GM21786 (cell line): ENCODE results near the gene HTT.
"Not testable (repeated sequence)": the region's sequence is repeated elsewhere in the genome, so short reads cannot be mapped to it uniquely, and the experiment has no call there.

Experiments used
- ATAC-seq: cut with Tn5 transposase; IDR thresholded peaks from one replicate; pipeline ENCODE4 v1.9.1; 2021; ENCODE audit not compliant: unreplicated experiment

HTT gene

DNA sequence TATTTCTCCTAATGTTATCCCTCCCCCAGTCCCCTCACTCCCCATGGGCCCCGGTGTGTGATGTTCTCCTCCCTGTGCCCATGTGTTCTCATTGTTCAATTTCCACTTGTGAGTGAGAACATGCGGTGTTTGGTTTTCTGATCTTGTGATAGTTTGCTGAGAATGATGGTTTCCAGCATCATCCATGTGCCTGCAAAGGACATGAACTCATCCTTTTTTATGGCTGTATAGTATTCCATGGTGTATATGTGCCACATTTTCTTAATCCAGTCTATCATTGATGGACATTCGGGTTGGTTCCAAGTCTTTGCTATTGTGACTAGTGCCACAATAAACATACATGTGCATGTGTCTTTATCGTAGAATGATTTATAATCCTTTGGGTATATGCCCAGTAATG, 86.6 kb downstream of the HTT start:
- not testable (repeated sequence) for ATAC-seq

DNA sequence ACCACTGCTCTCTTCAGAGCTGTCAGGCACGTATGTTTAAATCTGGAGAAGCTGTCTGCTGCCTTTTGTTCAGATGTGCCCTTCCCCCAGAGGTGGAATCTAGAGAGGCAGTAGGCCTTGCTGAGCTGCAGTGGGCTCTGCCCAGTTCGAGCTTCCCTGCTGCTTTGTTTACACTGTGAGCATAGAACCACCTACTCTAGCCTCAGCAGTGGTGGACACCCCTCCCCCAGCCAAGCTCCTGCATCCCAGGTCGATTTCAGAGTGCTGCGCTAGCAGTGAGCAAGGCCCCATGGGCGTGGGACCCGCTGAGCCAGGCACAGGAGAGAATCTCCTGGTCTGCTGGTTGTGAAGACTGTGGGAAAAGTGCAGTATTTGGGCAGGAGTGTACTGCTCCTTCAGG, 92.0 kb downstream of the HTT start:
- not testable (repeated sequence) for ATAC-seq

DNA sequence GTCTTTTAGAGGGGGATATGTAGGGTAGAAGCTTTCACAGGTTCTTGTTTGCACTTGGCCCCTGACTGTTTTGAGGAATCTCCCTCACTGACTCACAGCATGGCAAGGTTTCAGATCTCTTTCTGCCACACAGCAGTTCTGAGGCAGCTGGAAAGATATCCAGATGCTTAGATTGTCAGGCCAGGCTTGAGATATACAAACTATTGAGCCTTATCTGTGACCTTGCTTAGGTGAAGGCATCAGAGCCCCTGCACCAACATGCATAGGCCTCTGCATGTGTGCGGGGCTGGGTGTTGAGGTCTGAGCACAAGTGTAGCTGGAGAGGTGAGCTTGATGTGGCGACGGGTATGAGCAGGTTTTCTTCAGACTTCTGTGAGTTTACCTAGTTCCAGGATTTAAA, 93.5 kb downstream of the HTT start:
- ATAC-seq: no peak

DNA sequence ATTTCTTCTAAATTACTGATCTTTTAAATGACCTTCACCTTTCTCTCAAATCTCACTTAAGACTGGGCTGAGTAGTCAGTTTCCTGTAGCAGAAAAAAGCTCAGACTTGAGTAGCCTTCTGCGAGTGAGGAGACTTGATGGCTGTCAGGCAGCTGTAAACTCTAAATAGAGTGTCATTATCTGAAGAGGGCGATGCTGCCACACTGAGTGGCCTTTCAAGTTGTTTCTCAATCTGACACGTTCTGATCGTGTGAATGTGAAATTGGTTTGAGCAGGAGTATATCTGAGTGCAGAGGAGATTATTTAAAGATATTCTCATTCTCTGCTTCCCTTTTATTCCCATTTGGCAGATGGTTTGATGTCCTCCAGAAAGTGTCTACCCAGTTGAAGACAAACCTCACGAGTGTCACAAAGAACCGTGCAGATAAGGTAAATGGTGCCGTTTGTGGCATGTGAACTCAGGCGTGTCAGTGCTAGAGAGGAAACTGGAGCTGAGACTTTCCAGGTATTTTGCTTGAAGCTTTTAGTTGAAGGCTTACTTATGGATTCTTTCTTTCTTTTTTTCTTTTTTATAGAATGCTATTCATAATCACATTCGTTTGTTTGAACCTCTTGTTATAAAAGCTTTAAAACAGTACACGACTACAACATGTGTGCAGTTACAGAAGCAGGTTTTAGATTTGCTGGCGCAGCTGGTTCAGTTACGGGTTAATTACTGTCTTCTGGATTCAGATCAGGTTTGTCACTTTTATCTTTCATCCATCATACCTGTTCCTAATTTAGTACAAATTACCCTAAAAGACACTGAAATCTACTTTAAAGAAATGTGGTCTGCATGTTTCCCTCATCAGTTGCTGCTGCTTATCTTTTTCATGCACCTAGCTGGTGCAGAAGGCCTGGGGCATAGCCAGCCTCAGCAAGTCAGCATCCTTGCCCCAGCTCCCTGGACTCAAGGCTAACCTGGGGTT, 100.2 kb downstream of the HTT start:
- no peak for ATAC-seq

DNA sequence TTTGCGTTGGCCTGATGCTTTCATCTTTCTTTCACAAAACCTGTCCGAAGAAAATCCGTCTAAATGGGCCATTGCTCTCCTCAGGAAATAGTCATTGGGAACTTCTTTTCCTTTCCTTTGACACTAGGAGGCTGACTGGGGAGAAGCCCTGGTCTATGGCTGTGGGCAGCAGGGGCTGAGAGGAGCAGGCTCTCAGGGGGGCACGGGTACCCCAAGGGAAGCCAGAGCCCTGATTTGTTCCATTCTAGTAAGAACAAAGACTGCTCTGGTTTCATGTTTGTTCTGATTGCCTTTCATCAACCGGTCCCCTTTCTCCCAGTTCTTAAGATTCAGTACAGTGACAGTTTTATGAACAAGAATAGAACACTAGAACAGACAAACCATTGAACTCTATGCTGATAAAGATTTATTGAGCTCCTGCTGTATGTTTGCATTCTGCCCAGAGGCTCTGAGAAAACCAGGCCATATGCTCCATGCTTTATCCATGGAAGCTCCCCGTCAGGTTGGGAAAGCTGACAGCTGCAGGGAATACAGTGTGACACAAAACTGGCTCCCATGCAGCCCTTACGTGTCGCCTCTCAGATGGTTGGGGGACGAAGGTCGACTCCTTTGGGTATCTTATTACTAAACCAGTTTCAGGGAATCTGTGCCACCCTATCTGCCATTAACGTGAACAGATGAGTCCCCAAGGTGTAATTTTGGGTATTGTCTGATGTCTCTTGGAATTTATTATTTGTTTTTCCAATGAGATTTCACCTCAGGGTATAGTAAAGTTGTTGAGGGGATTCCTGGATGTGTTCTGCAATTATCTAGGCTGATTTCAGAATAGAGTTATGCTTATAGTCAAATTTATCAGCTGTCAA, 102.1 kb downstream of the HTT start:
- no peak for ATAC-seq

DNA sequence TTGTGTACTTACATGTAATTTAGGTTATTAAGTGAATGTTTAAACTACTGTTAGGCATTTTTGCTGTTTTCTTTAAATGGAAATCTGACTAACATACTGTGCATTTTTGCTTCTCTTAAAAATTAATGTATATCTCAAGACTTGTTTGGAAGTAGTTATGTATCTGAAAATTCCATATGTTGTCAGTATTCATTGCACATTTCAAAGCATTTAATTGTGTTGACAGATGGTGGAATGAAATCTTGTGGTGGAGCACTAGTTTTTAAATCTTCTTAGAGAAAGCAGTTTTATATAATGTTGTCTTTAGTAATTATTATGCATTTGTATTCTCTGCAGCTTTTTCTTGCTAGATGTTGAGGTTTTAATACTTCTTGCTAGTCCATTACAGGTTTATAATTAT, 102.9 kb downstream of the HTT start:
- no peak for ATAC-seq

DNA sequence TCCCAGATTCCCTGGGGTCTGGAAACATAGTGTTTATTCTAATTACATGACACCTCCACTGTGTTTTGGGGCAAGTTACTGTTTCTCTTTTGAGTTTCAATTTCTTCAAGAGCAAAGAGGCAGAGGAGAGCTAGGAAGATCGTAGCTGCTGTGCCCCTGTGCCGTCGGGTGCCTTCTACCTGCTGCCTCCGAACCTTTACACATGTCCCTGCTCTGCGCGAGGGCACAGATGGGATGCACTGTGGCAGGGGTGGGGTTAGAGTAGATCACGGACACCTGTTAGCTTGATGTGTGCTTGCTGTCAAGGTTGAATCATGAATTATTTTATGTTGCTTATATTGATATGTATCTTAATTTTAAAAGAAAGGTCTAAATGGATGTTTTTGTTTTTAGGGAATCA, 103.4 kb downstream of the HTT start:
- ATAC-seq: no peak

DNA sequence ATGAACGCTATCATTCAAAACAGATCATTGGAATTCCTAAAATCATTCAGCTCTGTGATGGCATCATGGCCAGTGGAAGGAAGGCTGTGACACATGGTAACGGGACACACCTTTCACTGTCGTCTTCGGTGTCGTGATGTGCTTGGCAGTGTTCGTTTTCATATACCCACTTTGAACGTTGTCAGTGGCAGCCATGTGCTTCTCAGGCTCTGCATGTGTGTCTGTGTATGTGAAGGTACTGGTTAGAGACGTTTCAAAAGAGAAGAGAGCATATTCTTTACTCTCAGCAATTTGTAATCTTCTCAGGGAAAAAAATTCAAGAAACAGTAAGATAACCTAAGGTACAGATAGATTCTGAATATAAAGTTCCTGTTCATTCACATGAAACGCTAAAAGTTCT, 103.9 kb downstream of the HTT start:
- no peak for ATAC-seq

DNA sequence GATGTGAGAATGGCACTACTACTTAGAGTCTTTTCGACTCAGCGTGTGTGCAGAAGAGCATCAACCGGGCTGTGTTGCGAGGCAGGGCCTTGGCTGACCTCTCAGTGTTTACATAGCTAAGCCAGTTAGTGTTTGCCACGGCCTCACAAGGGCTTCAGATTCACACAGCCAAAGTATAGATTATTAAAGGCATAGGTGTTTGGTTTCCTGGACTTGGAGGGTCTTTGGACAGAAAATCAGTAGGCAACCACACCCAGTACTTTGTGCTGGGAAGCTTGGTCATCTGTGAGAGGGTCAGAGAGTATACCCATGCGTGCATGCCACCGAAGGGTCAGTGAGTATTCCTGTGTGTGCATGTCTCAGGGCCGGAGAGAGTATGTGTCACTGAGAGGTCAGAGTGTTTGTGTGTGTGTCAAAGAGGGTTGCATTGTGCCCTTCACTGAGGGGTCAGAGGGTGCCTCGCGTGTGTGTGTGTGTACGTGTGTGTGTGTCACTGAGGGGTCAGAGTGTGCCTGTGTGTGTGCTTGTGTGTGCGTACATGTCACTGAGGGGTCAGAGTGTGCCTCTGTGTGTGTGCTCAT, 104.7 kb downstream of the HTT start:
- no peak for ATAC-seq

DNA sequence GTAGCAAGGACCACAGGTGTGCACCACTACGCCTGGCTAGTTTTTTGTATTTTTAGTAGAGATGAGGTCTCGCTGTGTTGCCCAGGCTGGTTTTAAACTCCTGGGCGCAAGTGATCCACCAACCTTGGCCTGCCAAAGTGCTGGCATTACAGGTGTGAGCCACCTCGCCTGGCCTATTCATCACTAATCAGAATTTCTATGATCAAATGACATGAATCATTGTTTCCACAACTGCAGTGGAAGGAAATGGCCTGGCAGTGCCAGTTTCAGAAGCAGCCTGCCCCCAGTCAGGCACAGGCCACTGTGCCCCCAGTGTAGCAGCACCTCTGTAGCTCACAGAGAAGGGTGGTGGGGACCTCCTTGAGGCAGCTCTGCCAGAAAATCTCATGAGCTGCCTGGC, 108.5 kb downstream of the HTT start:
- ATAC-seq: no peak

DNA sequence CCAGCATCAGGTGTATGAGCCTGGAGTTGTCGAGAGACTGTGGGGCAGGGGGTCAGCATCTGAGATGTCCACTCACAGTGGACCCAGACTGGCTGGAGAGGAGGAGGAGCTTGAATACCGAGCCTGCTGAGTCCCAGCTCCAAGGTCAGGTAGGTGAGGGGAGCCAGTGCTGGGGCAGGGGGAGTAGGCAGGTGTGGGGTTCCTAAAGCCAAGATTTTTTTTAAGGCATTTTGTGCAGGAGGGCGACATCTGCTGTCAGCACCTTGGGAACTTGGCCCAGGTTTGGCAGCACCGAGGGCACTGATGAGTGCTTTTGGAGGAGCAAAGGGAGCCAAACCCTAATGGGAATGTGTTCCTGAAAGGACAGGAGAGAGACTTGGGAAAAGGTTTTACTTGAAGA, 110.2 kb downstream of the HTT start:
- no peak for ATAC-seq

DNA sequence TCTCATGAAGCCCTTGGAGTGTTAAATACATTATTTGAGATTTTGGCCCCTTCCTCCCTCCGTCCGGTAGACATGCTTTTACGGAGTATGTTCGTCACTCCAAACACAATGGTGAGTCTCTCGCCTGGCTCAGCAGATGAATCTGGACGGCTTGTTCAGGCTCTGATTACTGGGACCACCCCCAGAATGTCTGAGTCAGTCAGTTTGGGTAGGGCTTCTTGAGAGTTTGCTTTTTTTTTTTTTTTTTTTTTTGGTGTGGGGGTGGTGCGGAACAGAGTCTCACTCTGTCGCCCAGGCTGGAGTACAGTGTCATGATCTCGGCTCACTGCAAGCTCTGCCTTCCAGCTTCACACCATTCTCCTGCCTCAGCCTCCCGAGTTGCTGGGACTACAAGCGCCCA, 112.1 kb downstream of the HTT start:
- no peak for ATAC-seq

DNA sequence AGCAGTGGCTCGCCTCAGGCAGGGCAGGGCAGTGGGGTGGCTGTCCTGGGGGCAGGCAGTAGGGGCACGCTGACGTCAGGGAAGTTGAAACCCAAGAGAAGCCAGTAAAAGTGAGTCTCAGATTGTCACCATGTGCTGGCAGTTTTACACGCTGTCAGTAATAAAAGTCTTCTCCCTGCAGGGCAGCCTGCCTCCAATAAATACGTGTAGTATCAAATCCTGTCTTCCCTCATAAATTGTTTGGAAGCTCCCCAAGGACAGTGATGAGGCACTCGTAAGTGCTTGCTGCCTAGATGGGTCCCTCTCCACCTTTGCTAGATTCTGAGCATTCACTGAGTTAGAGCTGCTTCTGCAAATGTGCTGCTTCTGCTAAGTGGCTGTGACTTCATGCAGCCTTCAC, 113.6 kb downstream of the HTT start:
- no peak for ATAC-seq

DNA sequence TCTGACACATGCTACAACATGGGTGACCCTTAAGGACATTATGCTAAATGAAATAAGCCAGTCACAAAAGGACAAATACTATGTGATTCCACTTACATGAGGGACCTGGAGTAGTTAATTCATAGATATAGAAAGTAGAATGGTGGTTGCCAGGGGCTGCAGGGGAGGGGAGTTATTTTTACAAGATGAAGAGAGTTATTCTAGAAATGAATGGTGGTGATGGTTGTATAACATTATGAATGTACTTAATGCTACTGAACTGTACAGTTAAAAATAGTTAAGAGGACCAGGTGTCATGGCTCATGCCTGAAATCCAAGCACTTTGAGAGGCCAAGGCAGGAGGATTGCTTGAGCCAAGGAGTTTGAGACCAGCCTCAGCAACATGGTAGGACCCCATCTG, 115.0 kb downstream of the HTT start:
- no peak for ATAC-seq

DNA sequence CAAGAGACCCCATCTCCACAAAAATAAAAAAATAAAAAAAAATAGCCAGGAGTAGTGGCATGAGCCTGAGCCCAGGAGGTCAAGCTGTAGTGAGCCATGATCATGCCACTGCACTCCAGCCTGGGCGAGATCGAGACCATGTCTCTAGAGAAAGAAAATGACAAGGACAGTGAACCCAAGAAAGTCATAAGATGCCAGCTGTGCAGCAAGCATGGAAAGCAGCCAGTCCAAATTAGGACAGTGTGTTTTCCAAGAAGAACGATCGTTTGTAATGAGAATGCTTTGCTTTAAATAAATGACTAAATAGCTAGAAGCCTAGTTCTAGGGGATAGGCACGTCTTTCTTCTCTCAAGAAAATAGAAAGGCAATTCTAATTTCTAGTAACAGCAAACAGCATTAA, 116.1 kb downstream of the HTT start:
- ATAC-seq: no peak

DNA sequence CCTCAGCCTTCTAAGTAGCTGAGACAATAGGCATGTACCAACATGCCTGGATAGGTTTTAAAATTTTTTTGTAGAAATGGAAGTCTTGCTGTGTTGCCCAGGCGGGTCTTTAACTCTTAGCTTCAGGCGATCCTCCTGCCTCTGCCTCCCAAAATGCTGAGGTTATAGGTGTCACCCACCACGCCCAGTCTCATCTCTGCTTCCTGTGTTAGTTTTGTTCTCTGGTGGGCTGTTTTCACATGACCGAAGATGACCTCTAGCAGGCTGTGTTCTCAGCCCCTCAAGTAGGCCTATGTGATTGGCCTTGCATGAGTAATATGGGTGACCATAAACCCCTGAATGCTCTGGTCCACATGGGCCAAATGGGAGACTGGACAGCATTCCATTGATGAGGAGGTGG, 117.7 kb downstream of the HTT start:
- no peak for ATAC-seq

DNA sequence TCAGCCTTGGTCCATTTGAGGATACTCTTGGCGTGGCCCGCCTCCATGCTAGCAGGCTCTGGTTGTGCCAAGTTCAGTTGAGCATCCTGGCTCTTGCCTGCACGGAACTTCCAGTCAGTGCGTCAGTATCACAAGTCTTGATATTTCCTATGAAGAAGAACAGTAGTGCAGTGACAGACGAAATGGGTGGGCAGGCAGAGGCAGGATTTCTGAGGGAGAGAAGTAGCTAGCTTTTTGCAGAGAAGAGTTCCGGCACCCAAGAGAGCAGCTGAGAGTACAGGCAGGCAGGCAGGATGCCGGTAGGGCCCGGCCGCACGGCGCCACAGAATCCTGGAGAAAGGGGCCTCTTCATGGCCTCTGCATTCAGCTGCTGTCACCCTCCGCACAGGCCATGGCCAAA, 118.3 kb downstream of the HTT start:
- ATAC-seq: no peak

DNA sequence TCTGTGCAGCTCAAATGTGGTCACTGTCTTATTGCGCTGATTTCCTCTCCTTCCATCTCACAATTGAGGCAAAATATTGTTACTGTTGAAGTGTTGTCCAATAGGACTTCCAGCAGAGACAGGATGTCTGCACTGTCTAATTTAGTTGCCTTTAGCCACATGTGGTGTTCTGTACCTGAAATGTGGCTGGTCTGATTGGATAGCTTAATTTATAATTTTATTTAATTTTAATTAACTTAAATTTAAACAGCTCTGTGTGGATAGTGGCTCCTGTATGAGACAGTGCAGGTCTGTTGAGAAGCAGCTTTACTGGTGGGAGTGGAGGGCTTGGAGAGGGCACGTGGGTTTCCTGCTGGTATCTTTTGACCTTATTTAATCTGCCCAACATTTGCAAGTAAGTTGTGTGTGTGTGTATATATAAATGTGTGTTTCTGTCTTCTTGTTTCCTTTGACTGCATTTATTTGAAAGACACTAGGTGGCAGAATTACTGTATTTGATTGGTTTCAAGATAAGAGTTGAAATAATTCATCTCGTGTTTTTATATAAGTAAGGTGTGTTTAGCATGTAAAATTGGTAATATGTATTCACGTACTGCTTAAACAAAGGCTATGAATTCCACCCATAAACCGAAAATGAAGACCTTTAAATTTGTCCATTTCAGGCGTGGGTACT, 119.2 kb downstream of the HTT start:
- ATAC-seq: no peak

DNA sequence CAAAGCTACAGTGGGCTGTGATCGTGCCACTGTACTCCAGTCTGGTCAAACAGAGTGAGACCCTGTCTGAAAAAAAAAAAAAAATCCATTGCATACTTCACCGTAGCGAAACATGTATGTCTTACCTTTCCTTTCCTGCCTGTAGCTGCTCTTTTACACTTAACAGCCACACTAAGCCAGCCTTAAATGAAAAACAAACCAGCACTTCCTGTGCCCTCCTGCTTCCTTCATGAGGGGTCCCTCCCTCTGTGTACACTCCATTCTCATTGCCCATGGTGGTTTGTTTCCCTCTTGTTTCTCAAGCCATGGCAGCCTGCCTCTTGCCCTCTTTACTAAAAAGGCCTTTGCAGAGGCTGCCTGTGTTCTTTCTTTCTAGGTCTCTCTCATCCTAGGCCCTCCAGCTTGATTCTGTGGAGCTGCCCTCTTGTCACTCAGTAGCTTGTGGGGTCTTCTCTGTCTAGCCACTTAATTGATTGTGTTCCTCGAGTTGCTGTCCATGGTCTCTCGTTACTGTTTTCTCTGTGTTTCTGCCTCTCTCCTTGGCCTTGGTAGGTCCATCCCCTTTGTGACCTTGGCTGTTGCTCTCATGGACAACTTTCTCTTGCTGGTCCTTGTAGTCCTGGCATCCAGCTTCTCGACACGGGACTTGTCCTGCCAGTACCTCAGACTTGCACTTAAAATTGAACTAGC, 122.3 kb downstream of the HTT start:
- ATAC-seq: no peak

DNA sequence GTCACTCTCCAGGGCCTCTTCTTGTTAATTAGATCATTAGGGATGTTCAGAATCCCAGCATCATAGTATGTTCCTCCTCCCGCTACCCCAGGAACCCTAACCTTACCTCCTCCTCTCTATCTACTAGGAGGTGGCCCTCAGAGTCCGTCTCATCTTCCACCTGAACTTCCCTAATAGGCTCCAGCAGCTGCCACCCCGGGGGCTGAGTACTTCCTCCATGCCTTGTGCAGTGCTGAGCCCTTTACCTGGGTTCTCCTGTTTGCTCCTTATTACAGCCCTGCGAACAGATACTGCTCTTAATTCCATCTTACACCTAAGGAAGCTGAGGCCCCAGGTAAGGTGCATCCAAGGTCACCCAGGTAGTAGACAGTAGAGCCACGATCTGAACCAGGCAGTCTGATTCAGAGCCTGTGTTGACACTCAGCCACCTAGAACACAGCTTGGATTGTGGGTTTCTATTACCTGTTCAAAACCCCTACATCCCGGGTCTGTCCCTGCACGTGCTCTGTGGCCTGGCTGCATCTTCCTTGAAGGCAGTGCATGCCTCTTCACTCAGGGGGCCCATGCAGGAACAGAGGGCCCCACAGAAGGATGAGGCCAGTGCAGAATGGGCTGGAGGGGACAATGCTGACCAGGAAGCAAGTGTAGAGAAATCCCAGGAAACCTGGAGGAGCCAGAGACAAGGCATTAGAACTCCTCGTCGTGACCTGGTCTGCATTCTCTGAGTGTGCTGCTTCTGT, 123.1 kb downstream of the HTT start:
- ATAC-seq: no peak
